ENCODE measurements around the gene GGT6.

GRCh38 chr17:4577386-4577993, 17.1 kb upstream of the GGT6 start:
- TF ChIP-seq CTCF (IDR thresholded peaks at IDR 0.05) (no peak), EP300 (IDR thresholded peaks at IDR 0.05; ENCODE audit: low read depth) (no peak), POLR2A (IDR thresholded peaks at IDR 0.05) (no peak)
